ENCODE results near the gene UTS2B. TPM values are rescaled to one million over a fixed set of nuclear protein-coding genes. Genes with fewer than 3 reads are reported as not detected.

UTS2B gene
- total RNA-seq, 6 experiments from 2014 or later: 0.38 TPM; not detected in 5

GRCh38 chr3:191360620-191361019, 30.3 kb upstream of the UTS2B start:
- WGBS (ENCODE audit: insufficient coverage, low coverage, low lambda C conversion rate, missing lambda C conversion rate): 90% methylated on average over 3 of the region's 3 CpGs
- DNase-seq (no peak), ATAC-seq (no peak)
- Histone ChIP-seq H3K4me3 (no peak overlapping the region), H3K4me1 (peaks cover 0 to 13% (median 7%) of the 10 kb centered on the region in 4 donors), H3K9me3 (no peaks in the 10 kb centered on the region), H3K27ac (no peak overlapping the region), H3K36me3 (peaks cover 0 to 44% (median 4%) of the 10 kb centered on the region in 4 donors), H3K27me3 (no peaks in the 10 kb centered on the region)
- TF ChIP-seq POLR2A (IDR thresholded peaks at IDR 0.05): no peak
- TF ChIP-seq CTCF (IDR thresholded peaks at IDR 0.05): no peak
- intact Hi-C loops (cut with DNase I): no loop called here

- TF ChIP-seq CTCF (IDR thresholded peaks at IDR 0.05) (no peak), POLR2A (IDR thresholded peaks at IDR 0.05) (no peak)
- 86% methylated on average over 2 of the region's 2 CpGs for WGBS (ENCODE audit: insufficient coverage, low coverage, low lambda C conversion rate, missing lambda C conversion rate)
- no peak for ATAC-seq
- Histone ChIP-seq H3K27me3 (no peaks in the 10 kb centered on the region), H3K4me3 (no peak overlapping the region), H3K9me3 (no peaks in the 10 kb centered on the region), H3K4me1 (peaks cover 0 to 25% (median 14%) of the 10 kb centered on the region in 4 donors), H3K27ac (no peak overlapping the region), H3K36me3 (peaks cover 0 to 44% (median 4%) of the 10 kb centered on the region in 4 donors)
- intact Hi-C loops (cut with DNase I): no loop called here
- no peak for DNase-seq
These were observed 28.6 kb upstream of the UTS2B start for GRCh38 chr3:191358929-191359328.

GRCh38 chr3:191357909-191358308, 27.6 kb upstream of the UTS2B start:
- no peak overlapping the region for H3K27ac ChIP-seq
- ATAC-seq: no peak

GRCh38 chr3:191356631-191357439, 26.5 kb upstream of the UTS2B start:
- Histone ChIP-seq H3K27me3 (no peaks in the 10 kb centered on the region), H3K9me3 (no peaks in the 10 kb centered on the region), H3K4me3 (no peak overlapping the region), H3K4me1 (peaks cover 0 to 46% (median 14%) of the 10 kb centered on the region in 4 donors), H3K36me3 (peaks cover 0 to 38% (median 3%) of the 10 kb centered on the region in 4 donors), H3K27ac (no peak overlapping the region)
- intact Hi-C loops (cut with DNase I): no loop called here
- DNase-seq (no peak), ATAC-seq (peak; percentile 27 to 56 (median 40))
- WGBS (ENCODE audit: insufficient coverage, low coverage, low lambda C conversion rate, missing lambda C conversion rate): 60% methylated on average over 5 of the region's 5 CpGs
- TF ChIP-seq POLR2A (IDR thresholded peaks at IDR 0.05) (no peak), CTCF (IDR thresholded peaks at IDR 0.05) (no peak)

More at GRCh38 chr3:191357909-191358308, 27.6 kb upstream of the UTS2B start:
- Histone ChIP-seq H3K4me3 (no peak overlapping the region), H3K36me3 (peaks cover 0 to 40% (median 4%) of the 10 kb centered on the region in 4 donors), H3K9me3 (no peaks in the 10 kb centered on the region), H3K4me1 (peaks cover 0 to 35% (median 14%) of the 10 kb centered on the region in 4 donors), H3K27me3 (no peaks in the 10 kb centered on the region)
- 93% methylated on average over 6 of the region's 6 CpGs for whole genome bisulfite sequencing (ENCODE audit: insufficient coverage, low coverage, low lambda C conversion rate, missing lambda C conversion rate)
- DNase-seq: no peak
- TF ChIP-seq POLR2A (IDR thresholded peaks at IDR 0.05) (no peak), CTCF (IDR thresholded peaks at IDR 0.05) (no peak)
- intact Hi-C loops (cut with DNase I): no loop called here
